Posterior cingulate gyrus (tissue), 11 donors: ENCODE measurements around the gene CYBB.
A peak's percentile ranks its signal among the peaks of the same experiment; 100 is the strongest.

Source experiments
- DNase-seq, 10 donors: peaks; one replicate each; pipeline versions ENCODE4 v3.0.0 to v3.0.0-alpha.2; 2020 to 2021; ENCODE audit warnings: mixed read lengths in 3 of 10
- intact Hi-C: fragments of 100-400 bp; cut with DNase I; formaldehyde crosslinking; loops from one replicate; pipeline ENCODE4 v1.15.1; 2023

CYBB gene

DNA sequence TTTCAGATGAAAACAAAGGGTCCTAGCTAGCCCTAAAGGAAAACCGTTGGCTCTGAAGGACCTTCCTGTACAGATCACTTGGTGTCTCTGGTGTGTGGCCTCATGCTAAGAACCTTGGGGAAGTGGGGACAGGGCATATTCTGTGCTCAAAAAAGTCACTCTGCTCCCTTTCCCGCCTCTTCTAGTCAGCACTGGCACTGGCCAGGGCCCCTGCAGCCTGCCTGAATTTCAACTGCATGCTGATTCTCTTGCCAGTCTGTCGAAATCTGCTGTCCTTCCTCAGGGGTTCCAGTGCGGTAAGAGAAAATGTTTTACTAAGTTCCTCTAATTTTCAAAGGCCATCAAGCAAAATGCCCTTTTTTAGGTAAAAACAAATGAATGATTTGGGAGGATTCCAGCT lies 3.4 kb downstream of the CYBB start:
- no peak for DNase-seq

DNA sequence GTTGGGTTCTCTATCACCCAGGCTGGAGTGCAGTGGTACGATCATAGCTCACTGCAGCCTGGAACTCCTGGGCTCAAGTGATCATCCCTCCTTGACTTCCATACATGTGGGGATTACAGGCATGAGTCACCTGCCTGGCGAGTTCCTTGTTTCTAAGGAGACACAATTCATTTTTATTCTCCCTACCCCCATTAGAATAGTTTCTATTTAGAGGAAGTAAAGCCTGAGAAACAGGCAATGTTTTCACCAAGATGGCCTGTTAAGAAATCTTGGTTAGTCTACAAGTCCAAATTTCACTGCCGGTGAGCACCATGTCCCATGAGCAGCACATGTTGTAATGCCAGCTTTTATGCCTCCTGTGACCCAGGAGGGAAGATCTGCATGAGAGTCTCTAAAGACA lies 5.7 kb downstream of the CYBB start:
- no peak for DNase-seq
- intact Hi-C loops: no loop called here

More for the DNA sequence above, 3.4 kb downstream of the CYBB start:
- intact Hi-C loops: no loop called here

- intact Hi-C loops: no loop called here
These were observed 7.0 kb downstream of the CYBB start for GRCh38 chrX:37786624-37787422.

DNA sequence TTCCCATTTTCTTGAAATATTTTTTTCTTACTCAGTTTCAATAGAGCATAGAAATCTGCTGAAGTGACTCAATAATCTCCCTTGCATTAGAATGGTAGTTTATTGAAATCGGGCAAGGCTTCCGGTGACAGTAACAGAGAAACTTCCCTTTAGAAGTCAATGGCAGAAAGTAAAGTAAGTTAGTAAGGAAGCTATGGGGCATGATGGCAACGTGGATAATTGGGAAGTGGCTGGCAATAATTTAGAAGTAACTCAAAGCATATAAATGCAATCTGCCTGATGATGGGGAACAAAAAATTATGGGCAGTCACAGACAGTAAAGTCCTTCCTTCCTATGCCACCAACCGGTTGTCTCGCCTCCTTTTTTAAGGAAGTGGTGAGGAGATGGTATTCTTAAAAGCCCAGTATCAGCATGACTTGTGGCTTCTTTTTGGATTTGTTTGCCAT lies 7.6 kb downstream of the CYBB start:
- intact Hi-C loops: no loop called here
- DNase-seq: no peak

More at GRCh38 chrX:37786624-37787422, 7.0 kb downstream of the CYBB start:
- no peak for DNase-seq

DNA sequence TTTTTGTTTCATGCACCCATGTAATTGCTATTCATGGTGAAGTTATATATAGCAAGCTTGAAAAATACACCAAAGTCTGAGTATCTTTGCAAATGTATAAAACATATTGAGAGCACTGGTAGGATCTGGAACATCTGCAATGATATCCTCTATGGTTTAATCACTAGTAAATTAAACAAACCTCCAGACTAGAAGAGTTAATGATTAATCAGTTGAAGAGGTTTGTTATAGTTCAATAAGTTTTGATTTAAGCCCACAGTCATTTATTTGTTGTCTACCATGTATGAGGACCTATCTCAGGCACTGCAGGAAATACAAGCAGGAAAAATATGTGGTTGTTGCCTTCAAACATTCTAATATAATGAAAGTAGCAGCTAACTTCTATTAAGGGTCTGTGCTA lies 16.5 kb downstream of the CYBB start:
- DNase-seq: no peak

GRCh38 chrX:37796805-37797204 lies 16.9 kb downstream of the CYBB start:
- intact Hi-C loops: no loop called here
- DNase-seq: peak in 1 of 10 donors; percentile 68

More for the DNA sequence above, 16.5 kb downstream of the CYBB start:
- intact Hi-C loops: no loop called here

GRCh38 chrX:37799936-37800335 lies 20.1 kb downstream of the CYBB start:
- intact Hi-C loops: no loop called here
- DNase-seq: no peak

- intact Hi-C loops: no loop called here
- no peak for DNase-seq
These were observed 20.9 kb downstream of the CYBB start for GRCh38 chrX:37800717-37801116.

DNA sequence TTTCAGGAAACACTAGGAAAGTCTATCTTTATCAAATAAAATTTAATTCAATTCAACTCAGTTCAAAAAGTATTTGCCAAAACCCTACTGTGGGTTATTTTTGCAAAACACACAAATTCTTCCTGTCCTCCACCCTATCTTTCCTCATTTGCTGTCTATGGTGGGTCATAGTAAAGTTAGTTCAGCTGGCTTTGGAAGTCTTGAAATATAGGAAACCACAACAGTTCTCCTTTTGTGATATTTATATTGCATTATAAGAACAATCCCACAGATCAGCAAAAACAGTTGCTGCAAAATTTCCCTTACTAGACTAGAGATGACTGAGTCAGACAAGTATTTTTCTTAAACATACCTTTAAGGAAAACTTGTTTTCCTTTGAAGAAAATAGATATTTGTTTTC lies 22.2 kb downstream of the CYBB start:
- intact Hi-C loops: no loop called here
- DNase-seq: no peak

DNA sequence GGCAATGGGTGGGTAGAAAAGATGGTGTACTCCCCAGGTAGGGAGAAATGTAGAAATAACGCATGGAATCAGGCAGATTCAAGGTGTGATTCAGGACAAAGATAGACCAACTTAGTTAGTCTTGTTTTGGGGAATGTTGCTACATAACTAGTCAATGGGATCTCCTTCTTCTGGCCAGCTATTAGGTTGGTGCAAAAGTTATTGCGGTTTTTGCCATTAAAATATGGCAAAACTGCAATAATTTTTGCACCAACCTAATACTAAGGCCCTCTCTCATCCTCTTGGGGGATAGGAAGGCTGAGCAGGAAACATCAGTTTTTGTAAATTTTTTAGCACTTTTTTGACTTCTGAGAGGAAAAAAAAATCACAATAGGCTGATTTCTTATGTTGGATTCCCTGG lies 23.2 kb downstream of the CYBB start:
- intact Hi-C loops: no loop called here

GRCh38 chrX:37809970-37810369 lies 30.1 kb downstream of the CYBB start:
- intact Hi-C loops: no loop called here
- DNase-seq: no peak

More for the DNA sequence above, 23.2 kb downstream of the CYBB start:
- DNase-seq: no peak

DNA sequence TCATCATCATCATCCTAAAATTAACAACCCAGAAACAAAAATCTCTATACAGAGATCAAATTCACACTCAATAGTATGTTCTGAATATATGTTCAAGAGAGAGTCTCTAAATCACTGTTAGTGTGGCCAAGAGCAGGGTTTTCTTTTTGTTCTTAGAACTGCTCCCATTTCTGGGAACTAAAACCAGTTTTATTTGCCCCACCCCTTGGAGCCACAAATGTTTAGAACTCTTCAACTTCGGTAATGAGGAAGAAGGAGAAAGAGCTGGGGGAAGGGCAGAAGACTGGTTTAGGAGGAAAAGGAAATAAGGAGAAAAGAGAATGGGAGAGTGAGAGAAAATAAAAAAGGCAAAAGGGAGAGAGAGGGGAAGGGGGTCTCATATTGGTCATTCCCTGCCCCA lies 32.3 kb downstream of the CYBB start:
- intact Hi-C loops: no loop called here
- no peak for DNase-seq

- no peak for DNase-seq
- intact Hi-C loops: no loop called here
These were observed 33.7 kb downstream of the CYBB start for GRCh38 chrX:37813570-37813969.

DNA sequence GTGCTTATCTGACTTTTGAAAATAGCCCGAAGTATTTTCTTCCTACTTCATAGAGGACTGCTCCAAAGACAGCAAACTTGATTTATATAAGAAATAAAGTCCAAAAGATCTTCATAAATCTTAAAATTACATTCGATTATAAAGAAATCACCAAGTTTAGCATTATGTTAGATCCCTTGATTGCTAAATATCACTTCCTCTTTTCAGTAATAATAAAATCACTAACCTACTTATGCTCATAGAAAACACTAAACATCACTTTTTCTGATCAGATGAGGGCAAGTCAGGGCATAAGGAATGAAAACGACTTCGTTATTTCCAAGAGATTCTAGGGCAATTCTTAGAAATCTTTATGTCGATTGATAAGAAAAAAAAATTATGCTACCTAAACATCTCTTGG lies 35.5 kb downstream of the CYBB start:
- intact Hi-C loops: no loop called here
- DNase-seq: no peak

DNA sequence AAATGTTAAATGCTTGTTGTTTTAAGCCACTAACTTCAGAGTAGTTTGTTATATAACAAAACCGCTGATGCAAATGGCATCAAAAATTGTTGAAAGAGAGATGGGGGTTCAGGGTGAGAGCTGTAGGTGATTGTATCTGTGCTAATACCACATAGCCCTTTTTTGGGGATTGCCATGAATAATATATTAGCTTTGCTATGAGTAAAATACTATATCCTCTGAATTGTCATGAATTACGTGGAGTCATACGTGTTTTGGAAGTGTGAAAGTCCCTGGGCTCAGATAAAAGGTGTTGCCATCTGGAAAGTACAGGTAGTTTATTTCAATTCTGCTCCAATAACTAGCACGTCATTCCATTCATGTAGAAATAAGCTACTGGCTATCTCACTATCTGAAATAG lies 36.9 kb downstream of the CYBB start:
- DNase-seq: no peak
- intact Hi-C loops: no loop called here

GRCh38 chrX:37817176-37817575 lies 37.3 kb downstream of the CYBB start:
- intact Hi-C loops: no loop called here
- DNase-seq: no peak

- no peak for DNase-seq
- intact Hi-C loops: no loop called here
These were observed 37.7 kb downstream of the CYBB start for GRCh38 chrX:37817579-37817978.

DNA sequence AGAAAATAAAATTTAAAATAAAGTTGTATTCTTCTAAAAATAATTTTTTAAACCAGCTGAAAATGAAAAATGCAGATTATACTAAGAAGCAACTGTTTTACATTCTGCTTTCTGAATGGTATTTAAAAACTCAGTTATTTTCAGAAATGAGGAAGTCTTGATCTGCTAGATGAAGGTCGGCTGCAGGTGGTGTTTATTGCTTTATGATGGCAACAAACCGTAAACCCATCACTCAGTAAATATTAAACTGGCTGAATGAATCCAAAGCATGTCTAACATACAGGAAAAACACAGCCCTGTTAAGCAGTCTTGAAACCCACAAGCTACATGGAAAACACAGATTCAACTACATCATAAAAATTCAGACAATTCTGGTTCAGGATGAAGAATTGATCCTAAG lies 38.2 kb downstream of the CYBB start:
- intact Hi-C loops: no loop called here
- DNase-seq: no peak

DNA sequence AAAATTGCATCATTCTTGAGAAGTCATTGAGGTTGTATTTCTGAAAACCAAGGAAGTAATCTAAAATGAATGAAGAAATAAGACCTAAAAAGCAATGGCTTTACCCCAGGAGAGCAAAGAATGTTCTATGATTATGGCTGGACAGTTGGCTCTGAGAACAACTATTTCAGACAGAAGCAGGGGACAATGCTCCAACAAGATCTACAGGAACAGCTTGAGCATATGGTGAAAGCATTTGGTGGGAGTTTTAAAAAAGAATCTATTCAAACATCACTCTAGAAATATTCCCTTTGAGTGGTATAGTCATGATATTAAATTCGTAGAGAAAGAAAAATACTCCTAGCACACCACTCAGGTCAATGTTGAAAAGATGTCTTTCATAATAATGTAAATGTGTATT lies 40.8 kb downstream of the CYBB start:
- intact Hi-C loops: no loop called here
- no peak for DNase-seq

GRCh38 chrX:37824491-37825214 lies 44.8 kb downstream of the CYBB start:
- no peak for DNase-seq
- intact Hi-C loops: loop anchor here (1.0 to 2.0 kb wide), 2 partner anchors 79 to 316 kb away; no protein-coding TSS in a partner anchor

- peak in 5 of 10 donors; percentile 18 to 55 (median 36) for DNase-seq
- intact Hi-C loops: loop anchor here (1.0 to 2.0 kb wide), 2 partner anchors 80 to 317 kb away; no protein-coding TSS in a partner anchor
These were observed 45.5 kb downstream of the CYBB start for GRCh38 chrX:37825215-37825842.
